Activated gamma-delta T cell treated with Interleukin-2 at 50 U/mL for 16 hours (primary cell): ENCODE measurements around the gene NUP62.
"Not testable (repeated sequence)": the region's sequence is repeated elsewhere in the genome, so short reads cannot be mapped to it uniquely, and the experiment has no call there.

Experiments used
- DNase-seq: peaks from one replicate; pipeline ENCODE4 v3.0.0-alpha.2; 2020

The NUP62 gene

DNA sequence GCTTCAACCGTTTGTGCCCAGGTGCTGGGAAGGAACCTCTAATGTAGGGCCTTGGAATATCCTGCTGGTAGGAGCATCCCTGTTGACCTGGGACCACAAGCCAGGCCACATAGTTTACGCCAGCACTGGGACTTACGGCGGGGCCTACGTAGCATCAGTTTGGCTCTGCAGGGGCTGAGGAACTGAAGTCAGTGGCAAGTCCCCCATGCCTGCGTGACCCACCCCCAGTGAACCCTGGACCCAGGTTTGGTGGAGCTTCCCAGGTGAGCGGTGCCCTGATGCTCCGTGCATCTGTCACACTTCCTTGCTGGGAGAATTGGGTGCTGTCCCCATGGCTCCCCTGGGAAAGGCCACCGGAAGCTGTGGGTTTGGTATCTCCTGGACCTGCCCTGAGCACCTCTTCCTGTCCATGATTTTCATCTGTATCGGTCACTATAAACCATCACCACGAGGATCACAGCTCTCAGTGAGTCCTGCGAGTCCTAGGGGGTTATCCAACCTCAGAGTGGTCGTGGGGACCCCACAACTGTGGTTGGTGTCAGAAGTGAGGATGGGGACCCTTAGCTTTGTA lies 21.7 kb upstream of the NUP62 start:
- DNase-seq: no peak

DNA sequence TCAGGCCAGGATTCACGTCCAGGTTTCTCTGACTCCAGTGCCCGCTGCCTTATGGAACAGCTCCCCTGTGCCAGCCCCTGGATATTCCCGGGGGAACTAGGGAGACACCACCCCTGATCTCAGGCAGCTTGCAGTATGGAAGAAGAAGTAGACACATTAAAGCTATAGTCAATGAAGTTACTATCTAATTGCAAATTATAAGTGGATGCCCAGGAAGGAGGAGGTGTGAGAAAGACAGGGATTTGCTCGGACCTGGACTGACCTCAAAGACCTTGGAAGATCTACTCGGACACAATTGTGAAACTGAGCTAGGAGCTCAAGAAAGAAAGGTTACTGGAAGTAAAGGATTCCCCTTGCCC lies 21.3 kb upstream of the NUP62 start:
- no peak for DNase-seq

DNA sequence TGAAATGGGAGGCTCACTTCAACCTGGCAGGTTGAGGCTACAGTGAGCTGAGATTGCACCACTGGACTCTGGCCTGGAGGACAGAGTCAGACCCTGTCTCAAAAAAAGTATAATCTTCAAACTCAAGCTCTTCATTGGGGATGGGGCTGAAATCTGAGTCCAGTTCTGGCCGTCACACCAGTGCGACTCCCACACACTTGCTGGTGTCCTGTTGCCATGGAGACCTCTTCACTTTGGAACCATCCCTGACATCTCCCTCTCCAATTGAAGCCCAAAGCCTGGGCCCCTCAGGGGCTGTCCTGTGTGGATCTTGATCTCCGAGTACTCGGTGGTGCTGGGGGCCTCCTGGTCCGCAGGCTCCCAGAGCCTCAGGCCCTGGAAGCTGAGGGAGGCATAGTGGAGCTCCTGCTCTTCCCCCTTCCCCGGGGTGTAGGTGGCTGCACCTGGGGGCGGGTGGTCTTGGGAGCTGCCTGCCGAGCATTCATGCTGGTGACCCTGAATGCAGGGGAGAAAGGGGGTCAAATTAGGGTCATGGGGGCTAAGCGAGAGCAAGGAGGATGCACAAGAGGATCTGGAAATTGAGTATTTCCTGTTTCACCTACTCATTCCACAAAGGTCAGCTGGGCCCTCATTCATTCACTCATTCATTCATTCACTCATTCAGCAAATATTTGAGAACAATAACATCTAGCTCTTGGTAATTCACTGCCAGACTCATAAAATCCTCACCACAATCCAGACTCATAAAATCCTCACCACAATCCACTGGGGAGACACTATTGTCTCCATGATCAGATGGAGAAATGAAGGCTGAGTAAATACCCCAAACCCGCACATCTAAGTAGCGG lies 20.7 kb upstream of the NUP62 start:
- DNase-seq: no peak

DNA sequence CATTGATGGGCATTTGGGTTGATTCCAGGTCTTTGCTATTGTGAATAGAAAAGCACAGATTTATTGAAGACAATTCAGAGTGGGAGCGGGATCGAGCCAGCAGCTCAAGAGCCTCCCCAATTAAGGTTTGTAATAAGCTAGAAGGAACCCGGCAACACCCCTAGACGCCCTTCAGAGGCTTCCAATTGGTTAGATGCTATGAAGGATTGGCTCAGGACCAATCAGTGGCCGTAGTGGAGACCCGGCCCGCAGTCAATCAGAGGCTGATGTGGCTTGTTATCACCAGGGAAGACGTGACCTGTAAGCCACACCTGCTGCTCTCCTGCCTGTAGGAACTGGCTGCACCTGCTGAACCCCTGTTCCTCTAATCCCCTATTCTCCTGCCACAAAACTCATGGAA lies 17.1 kb upstream of the NUP62 start:
- DNase-seq: no peak

DNA sequence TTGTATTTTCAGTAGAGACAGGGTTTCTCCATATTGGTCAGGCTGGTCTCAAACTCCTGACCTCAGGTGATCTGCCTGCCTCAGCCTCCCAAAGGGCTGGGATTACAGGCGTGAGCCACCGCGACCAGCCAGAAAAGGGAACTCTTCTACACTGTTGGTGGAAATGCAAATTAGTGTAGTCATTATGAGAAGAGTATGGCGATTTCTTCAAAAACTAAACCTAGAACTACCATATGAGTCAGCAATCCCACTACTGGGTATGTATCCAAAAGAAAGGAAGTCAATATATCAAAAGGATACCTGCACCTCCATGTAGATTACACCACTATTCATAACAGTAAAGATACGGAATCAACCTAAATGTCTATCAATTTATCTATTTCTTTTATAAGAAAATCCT lies 15.3 kb upstream of the NUP62 start:
- not testable (repeated sequence) for DNase-seq

DNA sequence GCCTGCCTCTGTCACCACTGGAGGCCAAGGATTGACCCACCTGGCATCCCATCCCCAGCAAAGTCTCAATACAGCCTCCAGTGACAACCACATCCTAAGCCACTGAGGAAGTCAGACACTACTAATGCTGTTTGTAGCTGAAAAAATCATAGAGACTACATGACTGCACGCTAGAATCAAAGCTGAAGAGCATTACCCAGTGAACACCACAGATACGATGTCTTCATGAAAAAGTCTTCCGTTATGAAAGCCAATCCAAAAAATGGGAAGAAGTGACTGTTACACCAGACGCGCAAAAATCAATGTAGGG lies 11.1 kb upstream of the NUP62 start:
- no peak for DNase-seq

DNA sequence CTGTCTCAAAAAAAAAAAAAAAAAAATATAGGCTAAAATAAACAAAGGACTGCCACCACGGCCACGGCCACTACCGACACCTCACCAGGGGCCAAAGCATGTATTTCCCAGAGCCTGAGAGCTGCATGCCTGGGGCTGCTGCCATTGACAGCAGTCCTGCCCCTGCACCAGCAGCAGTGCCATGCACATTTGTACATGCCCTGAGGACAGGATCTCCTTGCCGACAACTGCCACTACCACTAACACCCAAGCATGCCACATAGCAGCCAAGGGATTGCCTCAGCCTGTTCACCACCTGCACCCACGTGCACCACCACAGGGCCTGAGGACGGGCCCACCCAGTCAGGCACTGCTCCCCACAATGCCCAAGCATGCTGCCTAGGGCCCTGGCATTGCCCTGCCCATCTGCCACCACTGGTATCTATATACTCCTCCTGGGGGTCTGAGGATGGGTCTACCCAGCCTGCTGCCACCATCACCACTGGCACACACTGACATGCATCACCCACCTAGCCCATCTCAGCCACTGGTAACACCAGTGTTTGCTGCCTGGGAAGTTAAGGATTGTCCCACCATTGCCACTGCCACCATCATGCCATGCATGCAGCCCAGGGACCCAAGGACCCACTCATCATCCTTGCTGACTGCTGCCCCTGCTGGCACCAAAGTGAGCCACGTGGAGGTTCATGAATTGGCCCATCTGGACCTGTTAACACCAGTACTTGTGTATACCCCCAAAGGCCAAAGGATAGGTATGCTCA lies 10.6 kb upstream of the NUP62 start:
- DNase-seq: no peak

DNA sequence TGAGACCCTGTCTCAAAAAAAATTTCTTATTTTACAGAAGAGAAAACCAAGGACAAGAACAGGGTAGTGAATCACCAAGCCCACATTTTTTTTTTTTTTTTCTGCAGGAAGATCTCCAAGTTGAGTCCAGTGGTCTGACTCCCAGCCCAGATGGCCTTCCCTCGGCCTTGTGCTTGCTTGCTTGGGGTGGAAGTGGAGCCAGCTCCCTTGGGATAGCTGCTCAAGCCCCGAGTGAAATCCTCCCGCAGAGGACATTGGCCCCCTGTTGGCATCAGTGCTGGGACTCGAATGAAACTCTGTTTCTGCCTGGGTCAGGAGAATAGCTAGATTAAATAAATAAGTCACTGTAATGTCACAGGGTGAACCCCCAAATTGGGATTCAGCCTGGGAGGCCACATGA lies 9.4 kb upstream of the NUP62 start:
- DNase-seq: no peak

DNA sequence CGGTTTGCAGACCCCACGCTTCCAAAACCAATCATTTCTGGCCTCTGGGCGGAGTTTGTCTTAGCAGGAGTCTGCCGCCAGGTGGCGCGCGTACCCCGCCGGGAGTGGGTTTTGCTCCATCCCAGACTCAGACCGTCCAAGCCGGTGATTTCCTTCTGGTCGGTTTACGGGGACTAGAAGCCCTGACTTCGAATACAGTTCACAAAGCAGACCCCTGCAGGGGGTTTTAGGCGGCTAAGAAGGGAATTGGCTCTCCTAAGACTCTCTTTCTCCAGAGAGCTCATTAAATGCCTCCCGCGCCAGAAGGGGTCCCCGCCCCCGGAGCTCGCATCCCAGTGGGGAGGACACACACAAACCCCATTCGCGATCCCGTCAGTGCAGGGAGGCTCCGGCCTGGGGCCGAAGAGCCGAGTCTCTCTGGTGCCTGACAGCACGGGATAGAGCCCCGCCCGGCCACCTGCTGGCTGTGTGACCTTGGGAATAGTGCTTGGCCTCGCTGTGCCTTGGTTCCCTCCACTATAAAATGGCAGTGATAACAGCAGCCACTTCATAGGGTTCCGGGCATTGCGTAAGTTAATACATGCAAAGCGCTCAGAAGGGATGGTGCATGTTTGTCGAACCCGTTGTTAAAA lies 8.6 kb upstream of the NUP62 start:
- peak; percentile 76 for DNase-seq

DNA sequence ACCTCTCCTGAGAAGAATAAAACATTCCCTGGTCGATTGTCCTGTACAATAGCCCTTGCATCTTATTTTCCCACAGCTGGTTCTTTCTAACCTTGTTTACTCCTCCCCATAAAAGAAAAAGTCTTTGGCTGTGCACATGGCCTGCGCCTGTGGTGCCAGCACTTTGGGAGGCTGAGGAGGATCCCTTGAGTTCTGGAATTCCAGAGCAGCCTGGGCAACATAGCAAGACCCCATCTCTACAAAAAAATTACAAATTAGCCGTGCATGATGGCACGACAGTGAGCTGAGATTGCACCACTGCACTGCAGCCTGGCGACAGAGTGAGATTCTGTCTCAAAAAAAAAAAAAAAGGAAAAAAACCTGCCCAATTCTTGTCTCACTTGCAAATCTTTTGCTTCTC lies 7.2 kb upstream of the NUP62 start:
- DNase-seq: no peak

DNA sequence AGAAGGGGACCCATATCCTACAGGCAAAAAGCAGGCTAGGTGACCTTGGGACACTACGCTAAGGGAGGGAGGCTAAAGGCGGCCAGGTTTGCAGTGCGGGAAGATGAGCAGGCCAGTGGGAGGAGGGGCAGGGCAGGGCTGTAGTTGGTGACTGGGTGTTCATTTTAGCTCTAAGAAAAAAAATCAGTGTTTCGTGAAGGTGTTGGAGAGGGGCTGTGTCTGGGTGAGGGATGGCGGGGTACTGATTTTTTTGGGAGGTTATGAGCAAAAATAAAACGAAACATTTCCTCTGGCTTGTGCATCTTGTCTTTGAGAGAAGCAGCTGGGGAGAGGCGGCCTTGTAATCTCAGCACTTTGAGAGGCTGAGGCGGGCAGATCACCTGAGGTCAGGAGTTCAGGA lies 4.3 kb upstream of the NUP62 start:
- DNase-seq: no peak

DNA sequence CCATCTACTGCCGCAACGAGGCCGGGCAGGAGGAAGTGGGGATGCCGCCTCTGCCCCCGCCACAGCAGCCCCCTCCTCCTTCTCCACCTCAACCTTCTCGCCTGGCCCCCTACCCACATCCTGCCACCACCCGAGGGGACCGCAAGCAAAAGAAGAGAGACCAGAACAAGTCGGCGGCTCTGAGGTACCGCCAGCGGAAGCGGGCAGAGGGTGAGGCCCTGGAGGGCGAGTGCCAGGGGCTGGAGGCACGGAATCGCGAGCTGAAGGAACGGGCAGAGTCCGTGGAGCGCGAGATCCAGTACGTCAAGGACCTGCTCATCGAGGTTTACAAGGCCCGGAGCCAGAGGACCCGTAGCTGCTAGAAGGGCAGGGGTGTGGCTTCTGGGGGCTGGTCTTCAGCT lies 3.4 kb upstream of the NUP62 start:
- DNase-seq: peak; percentile 56

DNA sequence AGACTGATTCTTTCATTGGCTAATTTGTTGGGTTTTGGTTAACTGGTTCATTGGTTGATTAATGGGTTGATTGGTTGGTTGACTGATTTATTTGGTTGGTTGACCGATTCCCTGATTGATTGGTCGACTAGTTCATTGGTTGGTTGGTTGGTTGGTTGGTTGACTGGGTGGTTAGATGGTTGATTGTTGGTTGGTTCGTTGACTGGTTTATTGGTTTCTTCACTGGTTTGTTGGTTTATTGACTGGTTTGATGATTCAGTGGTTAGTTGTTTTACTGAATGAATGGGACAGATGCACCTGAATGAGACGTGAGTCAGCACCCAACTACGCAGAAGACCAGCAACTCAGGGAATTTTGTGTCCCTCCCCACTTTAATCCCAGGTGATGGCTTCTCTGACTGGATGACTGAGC lies 2.7 kb upstream of the NUP62 start:
- DNase-seq: no peak

DNA sequence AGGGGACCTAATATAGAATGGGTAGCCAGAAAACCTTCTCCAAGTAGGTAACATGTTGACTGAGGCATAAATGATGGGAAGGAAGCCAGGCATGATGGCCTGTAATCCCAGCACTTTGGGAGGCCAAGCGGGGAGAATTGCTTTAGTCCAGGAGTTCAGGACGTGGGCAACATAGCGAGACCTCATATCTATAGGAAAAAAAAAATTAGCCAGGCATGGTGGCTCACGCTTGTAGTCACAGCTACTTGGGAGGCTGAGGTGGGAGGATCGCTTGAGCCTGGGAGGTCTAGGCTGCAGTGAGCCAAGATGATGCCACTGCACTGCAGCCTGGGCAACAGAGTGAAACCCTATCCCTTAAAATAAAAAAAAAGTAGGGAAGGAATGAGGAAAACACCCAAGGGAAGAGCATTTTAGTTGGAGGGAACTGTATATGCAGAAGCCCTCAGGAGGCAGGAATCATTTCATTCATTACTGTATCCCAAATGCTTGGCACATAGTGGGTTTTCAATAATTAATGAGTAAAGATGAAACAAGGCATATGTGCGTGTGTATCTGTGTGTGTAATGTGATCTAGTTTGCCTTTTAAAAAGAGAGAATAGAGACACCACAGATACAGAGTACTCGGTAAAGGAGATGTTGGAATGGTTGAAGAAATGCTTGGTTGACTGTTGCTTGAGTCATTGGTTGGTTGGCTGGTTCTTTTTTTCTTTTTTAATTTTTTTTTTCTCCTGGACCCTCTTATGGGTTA lies 2.2 kb upstream of the NUP62 start:
- DNase-seq: no peak

DNA sequence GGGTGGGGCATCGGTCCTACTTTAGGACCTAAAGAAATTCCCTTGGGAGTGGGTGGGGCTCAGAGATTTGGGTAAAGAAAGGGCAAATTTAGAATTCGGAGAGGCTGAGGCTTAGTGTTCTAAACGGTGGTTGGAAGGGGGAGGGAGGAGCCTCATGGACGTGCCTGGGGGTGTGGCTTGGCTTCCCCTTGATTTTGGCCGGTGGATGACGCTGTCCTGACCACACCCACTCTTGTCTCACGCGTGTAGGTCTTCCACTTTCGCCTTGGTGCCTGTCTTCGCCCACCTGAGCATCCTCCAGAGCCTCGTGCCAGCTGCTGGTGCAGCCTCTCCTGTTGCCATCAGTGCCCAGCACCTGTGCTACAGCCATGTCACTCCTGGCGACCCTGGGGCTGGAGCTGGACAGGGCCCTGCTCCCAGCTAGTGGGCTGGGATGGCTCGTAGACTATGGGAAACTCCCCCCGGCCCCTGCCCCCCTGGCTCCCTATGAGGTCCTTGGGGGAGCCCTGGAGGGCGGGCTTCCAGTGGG lies 1.2 kb upstream of the NUP62 start:
- DNase-seq: no peak

DNA sequence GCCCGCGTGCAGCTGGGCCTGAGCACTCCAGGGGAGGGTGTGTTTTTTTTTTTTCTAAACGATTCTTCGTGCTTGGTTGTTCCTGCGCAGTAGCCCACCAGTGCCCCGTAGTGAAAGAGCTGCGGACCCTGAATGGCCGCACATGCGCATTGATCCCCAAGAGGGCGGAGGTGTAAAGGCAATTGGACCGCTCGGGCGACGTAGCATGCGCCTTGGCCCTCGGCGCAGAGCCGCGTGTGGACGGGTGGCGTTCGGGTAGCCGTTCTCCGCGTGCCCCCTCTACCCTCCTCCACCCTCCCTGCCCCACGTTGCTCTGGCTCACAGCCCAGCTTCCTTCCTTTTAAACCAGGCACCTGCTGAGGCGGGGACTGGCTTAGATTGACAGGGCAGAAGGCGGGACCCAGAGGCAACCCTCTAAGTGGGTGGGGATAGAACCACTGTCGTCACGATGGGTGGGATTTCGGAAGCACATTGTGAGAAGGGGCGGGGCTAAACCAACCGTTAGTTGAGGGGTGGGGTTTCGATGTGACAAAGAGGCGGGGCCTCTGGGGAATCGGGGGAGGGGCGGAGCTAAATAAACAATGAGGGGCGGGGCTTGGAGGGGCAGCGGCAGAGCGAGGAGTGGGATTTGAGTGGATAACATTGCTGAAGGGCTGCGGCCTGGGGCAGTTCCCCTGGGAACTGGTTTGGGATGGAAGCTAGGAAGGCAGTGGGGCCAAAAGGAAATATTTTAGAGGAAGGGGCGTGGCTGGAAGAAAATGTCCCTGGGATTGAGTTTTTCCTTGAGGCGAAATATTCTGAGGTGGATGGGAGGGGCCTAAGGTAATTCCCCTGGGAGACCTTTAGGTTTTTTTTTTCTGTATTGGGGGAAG lies 543 bp upstream of the NUP62 start:
- peak; percentile 87 for DNase-seq

DNA sequence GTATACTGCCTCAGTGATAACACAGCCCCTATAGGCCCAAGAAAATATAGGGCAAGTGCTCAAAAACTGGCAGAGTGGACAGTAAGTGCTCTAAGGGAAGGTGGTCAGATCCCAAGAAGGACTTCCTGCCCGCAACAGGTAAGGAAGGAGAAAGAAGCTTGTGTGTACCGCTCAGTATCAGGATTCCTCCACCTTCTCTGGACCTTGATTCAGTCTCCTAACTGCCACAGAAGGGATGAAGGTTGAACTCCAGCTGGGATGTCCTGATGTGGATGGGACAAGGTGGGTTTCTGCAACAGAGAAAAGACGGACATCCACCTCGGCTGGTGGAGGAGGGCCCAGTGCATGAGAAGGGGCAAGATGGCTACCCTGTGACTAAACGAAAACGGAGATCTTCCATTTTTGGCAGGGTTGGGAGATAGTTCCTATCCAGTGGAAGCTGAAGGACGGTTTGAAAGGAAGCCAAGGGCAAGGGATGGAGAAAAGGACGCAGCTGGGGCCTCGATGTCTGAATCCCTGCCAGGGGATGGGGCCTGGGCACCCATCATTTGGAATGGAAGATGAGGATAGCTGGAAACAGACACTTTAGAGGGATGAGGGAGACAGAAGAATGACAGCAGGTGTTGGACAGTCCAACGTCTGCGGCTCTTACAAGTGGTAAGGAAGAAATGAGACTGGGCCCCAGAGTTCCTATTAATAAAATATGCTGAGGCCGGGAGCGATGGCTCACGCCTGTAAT lies 1.6 kb downstream of the NUP62 start:
- DNase-seq: no peak

DNA sequence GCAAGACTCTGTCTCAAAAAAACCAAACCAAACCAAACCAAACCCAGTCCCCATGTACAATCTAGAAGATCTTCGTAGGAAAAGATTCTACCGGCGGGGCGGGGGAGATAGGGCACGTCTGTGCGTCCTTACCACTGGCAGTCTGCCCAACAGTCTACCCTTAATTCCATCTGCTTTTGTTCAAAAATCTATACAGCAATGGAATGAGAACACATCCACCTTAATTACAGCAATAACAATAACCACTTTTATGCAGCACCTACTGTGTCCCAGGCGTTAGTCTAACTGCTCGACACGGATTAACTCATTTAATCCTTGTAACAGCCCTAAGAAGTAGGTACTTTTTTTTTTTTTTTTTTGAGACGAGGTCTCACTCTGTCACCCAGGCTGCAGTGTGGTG lies 2.8 kb downstream of the NUP62 start:
- no peak for DNase-seq

DNA sequence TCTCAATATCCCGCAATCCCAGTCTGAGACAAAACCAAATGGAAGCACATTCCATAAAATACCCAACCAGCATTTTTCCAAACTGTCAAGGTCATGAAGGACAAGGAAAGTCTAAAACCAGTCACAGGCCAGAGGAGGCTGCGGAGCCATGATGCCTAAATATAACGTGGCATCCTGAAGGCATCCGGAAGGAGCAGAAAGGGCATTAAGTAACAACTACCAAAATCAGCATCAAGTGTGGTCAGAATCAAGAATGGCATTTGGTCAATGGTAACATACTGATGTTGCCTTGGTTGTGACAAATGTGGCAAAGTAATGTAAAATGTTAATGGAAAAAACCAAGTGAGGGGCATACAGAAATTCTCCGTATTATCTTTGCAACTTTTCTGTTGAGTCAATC lies 3.8 kb downstream of the NUP62 start:
- DNase-seq: no peak

DNA sequence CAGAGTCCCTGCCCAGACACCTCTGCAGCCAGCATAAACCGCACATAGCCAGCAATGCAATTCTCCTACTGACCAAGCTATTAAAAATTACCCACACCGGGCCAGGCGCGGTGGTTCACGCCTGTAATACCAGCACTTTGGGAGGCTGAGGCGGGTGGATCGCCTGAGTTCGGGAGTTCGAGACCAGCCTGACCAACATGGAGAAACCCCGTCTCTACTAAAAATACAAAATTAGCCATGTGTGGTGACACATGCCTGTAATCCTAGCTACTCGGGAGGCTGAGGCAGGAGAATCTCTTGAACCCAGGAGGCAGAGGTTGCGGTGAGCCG lies 4.5 kb downstream of the NUP62 start:
- DNase-seq: not testable (repeated sequence)
